Dedifferentiated amniotic fluid mesenchymal stem cell (primary cell): ENCODE results near the gene CDC23.
"Not testable (repeated sequence)": the region's sequence is repeated elsewhere in the genome, so short reads cannot be mapped to it uniquely, and the experiment has no call there.

Source experiments
- DNase-seq: peaks from one replicate; pipeline ENCODE4 v3.0.0-alpha.2; 2016; ENCODE audit errors: extremely low spot score

CDC23 gene, protein sequence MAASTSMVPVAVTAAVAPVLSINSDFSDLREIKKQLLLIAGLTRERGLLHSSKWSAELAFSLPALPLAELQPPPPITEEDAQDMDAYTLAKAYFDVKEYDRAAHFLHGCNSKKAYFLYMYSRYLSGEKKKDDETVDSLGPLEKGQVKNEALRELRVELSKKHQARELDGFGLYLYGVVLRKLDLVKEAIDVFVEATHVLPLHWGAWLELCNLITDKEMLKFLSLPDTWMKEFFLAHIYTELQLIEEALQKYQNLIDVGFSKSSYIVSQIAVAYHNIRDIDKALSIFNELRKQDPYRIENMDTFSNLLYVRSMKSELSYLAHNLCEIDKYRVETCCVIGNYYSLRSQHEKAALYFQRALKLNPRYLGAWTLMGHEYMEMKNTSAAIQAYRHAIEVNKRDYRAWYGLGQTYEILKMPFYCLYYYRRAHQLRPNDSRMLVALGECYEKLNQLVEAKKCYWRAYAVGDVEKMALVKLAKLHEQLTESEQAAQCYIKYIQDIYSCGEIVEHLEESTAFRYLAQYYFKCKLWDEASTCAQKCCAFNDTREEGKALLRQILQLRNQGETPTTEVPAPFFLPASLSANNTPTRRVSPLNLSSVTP

DNA sequence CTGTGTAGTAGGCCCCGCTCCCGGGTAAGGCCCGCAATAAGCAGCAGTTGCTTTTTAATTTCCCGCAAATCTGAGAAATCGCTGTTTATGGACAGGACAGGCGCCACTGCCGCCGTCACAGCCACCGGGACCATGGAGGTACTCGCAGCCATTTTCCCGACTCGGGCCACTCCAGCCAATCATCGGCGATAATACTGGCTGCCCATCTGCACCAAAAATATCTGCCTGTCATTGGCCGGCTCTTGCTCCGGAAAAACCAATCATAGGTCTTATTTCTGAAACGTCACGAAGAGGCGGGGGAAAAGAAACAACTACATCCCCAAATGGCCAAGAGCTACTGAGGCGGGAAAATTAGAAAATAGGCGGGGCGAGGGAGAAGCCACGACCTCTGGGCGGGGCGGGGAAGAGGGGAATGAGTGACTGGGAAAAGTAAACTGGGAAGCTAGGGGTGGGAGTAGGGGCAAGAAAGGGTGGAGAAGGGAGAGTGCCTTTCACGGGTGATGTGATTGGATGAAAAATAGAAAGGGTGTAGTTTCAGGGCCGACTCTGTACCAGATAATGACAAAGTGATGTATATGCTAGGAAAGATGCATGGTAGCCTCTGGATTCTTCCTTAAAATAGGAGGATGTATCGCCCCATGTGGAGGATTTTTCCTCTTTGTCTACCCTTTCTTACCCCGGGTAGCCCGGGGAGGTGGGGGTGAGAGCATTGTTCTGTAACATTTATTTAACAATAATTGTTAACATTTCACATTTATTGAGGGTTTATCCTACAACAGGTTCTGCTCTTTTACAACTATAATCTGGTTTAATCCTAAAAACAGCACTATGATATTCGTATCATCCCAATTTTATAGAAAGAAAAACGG is at the start of gene CDC23:
Gene CDC23, minus strand, starts transcription at position 163 of the 869 bp plus-strand sequence. Its CDS starts 11 bp downstream, at position 152.
- peak; percentile 99 for DNase-seq

DNA sequence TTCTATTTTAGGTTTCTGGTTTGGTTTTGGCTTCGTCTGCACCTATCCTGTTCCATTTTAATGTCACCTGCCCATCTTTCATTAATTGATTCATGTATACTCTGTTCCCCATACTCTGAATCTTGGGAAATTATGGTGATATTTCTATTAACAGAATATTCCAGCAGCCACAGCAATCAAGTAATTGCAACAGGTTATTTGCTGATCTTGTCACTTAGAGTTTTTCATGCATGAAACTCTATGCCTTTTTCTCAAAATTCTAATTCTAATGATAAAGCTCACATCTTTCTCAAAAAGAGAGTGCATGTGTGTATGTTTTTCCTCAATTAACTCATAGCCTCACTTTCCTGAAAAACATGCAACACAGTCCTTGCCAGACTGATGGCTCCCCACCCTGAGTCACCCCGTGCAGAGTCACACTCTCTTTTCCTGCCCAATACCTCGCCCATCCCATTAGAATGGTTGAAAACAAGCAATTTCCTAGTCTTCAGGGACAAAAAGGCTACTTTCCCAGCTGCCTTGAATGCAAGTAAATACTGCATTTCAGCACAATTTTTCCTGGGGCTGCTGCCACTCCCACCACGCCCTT is 45.7 kb upstream of the CDC23 start:
- no peak for DNase-seq

DNA sequence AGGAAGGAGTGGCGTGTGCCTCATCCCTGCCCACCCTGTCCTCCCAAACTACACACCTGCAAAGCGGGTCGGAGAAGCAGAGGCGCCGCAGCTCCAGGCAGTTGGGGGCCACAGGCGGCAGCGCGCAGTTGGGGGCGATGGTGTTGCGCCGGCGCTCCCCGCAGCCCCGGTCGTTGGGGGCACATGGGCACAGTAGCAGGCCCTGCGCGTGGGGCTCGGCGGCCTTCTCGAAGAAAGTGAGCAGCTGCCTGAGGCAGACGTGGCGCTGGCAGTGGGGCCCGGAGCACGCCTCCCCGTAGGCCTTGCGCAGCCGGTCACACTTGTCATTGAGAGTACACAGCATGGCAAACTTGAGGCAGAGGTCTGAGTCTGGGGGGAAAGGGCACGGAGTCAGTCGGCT is 44.5 kb upstream of the CDC23 start:
- DNase-seq: no peak

DNA sequence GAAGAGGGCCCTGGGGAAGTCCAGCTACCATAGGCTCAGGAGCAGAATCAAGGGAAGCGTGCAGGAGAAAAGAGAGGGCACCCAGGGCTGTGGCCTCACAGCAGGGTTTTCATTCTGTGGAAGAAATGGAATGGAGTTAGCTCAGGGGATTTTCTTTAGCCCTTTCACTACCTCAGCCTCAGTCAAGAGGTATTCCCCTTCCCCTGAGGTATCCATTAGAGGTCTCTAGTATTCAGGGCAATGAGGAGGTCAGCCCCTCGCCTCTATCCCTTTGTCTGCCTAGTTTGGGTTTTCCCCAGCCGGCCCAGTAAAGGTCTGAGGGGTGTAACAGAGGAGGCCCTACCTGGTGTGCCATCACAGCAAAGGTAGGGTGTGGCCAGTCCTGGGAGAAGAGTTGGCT is 39.8 kb upstream of the CDC23 start:
- DNase-seq: no peak

DNA sequence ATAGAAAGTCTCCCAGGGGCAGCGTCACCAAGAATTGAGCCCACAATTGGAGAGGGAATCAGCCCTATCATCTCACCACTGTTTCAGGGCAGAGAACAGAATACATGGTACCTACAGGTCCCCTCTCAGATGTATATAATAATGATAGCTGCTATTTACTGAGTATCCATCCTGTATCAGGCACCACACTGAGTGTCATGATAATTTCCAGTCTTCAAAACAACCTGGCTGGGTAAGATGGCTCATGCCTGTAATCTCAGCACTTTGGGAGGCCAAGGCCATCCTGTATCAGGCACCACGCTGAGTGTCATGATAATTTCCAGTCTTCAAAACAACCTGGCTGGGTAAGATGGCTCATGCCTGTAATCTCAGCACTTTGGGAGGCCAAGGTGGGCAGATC is 34.7 kb upstream of the CDC23 start:
- DNase-seq: not testable (repeated sequence)

DNA sequence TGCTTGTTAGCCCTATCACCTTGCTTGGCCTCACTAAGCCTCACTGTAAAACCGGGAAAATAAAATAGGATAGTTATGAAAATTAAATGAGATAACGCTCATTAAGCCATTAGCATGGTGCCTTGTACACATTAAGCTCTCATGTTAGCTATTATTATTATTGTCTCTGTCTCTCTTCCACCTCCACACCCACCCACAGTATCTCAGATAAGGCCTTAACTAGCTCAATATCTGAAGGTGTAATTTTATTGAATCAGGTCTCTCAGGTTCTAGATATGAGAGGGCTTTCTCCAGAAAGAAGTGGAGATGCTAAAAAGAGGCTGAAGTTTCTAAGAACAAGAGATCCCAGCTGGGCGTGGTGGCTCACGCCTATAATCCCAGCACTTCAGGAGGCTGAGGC is 33.7 kb upstream of the CDC23 start:
- DNase-seq: no peak

DNA sequence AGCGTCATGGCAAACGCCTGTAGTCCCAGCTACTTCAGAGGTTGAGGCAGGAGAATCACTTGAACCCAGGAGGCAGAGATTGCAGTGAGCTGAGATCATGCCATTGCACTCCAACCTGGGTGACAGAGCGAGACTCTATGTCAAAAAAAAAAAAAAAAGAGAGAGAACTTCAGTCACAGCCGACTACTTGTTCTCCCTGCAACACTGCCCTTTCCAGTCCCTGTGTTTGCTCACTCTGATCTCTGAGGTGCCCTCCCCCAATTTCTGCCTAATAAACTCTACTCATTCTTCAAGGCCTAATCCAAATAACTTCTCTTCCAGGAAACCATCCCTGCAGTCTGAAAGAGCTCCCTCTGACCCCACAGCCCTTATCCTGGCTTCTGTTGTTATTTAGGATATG is 33.2 kb upstream of the CDC23 start:
- no peak for DNase-seq

DNA sequence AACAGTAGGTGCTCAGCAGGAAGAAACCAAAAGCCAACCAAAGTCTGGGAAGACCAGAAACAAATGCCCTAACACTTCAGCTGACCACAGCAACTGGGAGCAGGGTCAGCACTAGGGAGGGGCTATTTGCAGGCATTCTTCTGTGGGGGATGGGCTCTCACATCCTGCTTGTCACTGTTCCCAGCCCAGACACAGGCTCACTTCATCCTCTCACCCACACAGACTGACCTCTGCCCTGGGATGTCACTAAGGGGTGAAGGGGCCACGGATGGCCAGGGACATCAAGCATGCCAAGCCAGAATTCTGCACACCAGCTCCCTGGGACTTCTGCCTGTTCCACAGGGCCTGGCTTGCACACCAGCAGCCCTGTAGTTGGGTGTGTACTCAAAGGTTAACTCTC is 32.6 kb upstream of the CDC23 start:
- DNase-seq: no peak

DNA sequence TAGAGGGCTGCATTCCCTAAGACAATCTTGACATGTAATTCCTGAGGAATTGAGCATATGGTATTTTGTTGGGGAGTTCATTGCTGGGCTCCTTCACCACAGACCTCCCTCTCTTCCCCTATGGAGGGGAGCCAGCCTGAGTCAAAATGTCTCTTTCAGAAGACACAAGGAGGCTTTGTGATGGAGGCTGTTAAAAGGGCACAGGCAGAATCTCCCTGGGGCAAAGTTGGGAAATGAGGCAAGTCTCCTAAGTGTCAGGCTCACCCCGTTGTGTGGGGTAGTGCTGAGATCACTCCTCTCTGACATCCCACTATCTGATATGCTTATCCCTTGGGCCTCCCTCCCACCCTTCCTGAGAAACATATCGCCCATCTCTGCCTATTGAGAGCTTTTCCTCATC is 30.7 kb upstream of the CDC23 start:
- no peak for DNase-seq

DNA sequence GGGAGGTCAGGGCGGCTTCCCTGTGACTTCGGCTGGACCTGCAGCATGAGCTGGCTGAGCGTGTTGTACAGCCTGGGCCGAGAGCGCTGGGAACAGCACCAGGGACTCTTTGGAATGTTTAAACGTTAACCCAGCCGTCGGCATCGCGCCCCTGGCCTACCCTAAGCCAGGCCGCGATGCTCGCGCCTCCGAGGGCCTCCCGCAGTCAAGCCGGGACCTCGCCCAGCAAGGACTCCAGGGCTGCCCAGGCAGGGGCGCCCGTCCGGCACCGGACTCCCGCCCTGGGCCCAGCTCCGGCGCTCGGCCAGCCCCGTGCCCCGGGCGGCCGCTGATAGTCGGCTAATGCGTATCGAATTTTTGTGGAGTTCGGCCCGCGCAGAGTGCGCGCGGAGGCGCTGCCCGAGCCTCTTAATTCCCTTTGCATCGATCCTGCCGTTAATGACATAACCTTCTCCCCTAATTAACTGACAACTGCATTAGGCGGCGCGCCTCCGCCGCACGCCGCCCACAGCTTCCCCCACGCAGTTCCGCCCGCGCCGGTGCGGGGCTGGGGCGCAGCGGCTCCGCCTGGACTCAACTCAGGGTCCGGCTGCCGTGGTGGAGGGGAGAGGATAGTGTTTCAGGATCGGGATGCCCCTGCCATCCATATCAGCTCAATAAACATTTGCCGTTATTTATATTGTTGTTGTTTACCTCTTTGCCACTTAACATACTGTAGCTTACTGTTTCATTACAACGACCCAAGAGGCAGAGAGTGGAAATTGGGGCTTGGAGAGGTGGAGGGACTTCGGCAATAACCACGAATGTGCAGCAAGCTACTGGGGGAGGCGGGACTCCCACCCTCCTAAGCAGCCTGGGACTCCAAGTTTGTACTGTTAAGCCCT is 28.8 kb upstream of the CDC23 start:
- no peak for DNase-seq

DNA sequence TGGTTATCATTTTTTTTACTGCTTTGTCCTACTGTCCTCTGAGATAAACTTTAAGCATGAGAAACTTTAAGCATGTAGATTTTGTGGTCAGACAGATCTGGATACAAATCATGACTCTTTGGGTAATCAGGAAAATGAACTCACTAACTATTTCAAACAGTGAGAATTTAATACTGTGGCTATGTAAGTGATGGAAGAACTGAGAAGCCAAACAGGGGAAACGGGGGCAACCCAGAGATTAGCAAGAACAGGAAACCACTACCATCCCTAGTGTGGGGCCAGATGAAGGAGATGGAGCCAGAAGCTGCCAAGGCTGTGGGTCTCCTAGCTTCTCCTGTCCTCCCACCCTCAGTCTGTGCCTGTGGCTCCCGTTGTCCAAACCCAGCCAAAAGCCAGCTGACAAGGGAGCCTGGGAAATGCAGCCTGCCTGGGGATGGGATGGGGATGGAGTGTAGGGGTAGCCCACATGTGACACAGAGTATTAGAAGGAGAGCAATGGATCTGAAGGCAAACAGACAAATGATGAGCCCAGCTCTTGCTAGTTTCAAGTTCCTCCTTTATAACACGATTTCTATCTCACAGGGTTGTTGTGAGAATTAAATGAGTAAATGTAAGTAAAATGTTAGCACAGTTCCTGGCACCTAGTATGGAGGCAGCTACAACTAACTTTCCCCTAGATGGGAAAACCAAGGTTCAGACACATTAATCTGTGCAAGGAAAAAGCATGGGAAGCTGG is 27.7 kb upstream of the CDC23 start:
- DNase-seq: no peak

DNA sequence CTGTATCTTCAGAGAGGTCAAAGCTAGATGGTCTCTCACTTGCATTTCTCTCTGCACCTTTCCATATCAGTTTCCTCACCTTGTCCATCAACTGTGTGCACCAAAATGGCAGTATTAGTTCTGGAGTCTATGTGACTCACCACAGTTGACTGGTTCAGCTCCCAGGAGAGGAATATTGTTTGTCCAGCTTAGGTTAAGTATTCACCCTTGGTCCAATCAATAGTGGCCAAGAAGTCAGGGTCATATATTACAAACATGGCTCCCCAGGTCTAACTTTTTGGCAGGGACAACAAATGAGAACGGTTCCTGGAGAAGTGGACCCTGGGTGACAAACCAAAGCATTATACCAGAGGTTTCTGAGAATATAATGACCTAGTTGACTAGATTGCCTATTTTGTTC is 24.9 kb upstream of the CDC23 start:
- DNase-seq: no peak

DNA sequence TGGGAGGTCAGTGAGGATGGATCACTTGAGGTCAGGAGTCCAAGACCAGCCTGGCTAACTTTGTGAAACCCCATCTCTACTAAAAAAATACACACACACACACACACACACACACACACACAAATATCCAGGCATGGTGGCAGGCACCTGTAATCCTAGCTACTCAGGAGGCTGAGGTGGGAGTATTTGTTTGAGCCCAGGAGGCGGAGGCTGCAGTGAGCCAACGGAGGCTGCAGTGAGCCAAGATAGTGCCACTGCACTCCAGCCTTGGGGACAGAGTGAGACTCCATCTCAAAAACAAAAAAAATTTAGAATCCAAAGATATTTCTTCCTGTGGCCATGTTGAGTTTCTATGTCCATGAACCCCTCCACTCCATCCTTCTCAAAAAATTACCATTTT is 21.5 kb upstream of the CDC23 start:
- no peak for DNase-seq

DNA sequence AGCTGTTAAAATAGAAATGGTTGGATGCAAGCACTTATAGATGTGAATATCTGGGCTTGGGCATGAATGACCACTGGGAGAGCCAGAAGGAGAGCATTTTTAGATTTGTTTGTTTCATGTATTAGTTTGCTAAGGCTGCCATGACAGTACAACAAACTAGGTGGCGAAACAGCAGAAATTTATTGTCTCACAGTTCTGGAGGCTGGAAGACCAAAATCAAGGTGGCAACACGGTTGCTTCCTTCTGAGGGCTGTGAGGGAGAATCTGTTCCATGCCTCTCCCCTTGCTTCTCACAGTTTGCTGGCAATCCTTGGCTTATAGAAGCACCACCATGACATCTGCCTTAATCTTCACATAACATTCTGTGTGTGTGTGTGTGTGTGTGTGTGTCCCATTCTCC is 20.2 kb upstream of the CDC23 start:
- no peak for DNase-seq

DNA sequence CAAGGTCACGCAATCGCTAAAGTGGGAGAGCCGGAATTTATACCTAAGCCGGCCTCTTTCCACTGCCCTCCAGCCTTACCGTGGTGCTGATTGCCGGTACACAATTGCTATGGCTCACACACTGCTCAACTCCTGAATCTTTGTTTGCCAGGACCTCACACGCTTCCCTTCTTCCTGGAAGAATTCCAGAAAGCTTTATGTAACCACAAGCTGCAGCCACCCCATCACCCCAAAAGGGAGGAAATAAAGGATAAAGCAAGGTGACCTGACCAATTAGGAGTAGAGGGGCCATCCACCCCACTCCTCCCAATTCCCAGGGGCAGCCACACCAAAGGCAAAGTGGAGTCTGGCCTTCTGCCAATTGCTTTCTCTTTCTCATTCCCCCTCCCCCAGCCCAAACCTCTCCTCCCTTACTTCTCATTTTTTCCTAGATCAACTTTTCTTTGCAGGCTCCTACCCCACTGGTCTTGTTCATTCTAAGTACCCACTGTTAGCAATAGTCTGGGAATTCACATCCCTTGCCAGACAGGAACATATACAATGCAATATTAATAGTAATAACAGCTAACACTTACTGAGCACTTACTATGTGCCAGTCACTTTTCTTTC is 18.0 kb upstream of the CDC23 start:
- no peak for DNase-seq

DNA sequence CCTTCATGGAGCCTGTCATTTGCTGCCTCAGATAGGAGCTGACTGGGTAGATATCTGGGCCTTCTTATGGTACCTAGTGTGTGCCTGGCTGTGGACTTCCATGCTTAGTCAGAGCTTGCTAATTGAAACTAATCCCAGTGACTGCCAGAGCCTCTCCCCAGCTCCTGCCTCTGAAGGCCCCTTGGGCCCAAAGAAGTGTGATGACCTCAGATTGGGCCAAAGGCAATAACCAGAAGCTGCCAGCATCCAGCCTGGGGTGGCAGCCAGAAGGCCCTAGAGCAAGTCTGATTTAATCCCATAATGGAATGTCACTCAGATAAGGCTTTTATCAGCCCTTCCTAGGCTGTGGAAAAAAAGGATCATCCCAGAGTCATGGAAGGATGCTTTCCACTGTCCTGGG is 17.1 kb upstream of the CDC23 start:
- DNase-seq: no peak

DNA sequence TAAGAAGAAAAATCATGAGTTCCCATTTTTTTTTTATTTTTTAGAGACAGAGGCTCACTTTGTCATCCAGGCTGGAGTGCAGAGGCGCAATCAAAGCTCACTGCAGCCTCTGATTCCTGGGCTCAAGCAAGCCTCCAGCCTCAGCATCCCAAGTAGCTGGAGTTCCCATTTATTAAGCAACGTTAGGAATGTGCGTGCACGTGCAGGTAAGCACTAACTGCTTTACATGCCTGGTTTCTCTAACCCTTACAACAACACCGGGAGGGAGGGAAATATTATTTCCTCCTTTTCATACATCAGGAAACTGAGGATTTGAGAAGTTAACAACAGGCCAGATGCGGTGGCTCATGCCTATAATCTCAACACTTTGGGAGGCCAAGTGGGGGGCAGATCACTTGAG is 16.3 kb upstream of the CDC23 start:
- no peak for DNase-seq

DNA sequence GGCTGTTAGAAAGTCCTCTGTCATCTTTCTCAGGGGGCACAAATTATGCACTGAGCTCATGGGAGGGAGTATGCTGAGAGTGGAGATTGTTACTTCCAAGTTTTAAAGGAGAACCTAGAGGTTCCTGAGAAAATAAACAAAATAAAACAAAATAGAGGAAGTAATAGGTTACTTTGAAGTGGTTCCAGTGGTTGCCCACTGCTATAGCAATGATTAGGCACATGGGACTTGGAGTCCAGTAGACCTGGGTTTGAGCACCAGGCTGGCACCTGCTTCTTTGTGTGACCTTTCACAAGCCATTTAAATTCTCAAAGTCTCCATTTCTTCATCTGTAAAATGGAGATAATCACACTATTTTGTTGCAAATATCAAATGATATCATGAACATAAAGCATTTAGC is 13.8 kb upstream of the CDC23 start:
- DNase-seq: no peak

DNA sequence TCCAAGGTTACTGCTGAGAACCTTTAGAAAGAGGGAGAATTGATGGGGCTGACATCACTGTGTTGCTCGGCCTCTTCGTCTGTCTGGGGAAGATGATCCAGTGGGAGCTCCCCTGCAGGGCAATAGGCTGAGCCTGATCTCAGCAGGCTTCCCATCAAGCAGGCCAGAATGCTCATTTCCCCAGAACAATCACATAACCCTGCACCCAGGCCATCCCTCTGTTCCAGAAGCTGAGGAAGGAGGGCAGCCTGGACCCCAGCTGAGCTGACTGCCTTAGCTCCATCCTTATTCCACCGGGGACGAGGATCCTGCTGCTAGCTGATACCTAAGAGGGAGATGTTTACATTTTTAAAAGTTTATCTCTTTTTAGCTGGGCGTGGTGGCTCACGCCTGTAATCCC is 11.6 kb upstream of the CDC23 start:
- DNase-seq: no peak

DNA sequence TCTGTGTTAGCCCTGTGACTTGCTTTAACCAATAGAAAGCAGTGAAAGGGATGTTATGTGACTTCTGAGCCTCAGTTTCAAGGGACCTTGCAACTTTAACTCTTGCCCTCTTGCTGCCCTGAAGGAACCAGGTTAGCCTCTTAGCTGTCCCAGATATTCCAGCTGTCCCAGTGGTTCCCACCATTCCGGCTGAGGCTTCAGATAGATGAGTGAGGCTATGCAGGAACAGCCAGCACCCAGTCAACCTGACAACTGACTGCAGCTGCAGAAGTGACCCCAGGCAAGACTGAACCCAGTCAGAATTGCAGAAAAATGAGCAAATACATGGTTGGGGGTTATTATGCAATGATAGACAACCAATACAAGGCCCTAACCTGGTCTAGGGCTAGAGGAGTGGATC is 10.4 kb upstream of the CDC23 start:
- DNase-seq: no peak
